Measurements from ENCODE around the gene TIMM44. TPM values are rescaled to one million over a fixed set of nuclear protein-coding genes. Genes with fewer than 3 reads are reported as not detected.

TIMM44 gene
- polyA plus RNA-seq, 1 experiment, result 43.3 TPM

- no peak within 1 kb of the TSS for H3K27ac ChIP-seq (ENCODE audit: low read depth, low read length)
- DNase-seq (ENCODE audit: low read depth, low spot score), result no peak
- POLR2A ChIA-PET, result interaction anchor here (3.9 kb wide), 1 partner anchor 11 kb away, joined by 16 read pairs; the partner anchor contains the start of gene MAP2K7
- no peak within 1 kb of the TSS for H3K4me3 ChIP-seq (ENCODE audit: low read depth, low read length)
- H3K27me3 ChIP-seq (ENCODE audit: control insufficient read depth, insufficient read depth, low read length), result peaks cover 7% of the 10 kb centered on the region
- TF ChIP-seq, protein P1, sequence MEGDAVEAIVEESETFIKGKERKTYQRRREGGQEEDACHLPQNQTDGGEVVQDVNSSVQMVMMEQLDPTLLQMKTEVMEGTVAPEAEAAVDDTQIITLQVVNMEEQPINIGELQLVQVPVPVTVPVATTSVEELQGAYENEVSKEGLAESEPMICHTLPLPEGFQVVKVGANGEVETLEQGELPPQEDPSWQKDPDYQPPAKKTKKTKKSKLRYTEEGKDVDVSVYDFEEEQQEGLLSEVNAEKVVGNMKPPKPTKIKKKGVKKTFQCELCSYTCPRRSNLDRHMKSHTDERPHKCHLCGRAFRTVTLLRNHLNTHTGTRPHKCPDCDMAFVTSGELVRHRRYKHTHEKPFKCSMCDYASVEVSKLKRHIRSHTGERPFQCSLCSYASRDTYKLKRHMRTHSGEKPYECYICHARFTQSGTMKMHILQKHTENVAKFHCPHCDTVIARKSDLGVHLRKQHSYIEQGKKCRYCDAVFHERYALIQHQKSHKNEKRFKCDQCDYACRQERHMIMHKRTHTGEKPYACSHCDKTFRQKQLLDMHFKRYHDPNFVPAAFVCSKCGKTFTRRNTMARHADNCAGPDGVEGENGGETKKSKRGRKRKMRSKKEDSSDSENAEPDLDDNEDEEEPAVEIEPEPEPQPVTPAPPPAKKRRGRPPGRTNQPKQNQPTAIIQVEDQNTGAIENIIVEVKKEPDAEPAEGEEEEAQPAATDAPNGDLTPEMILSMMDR (IDR thresholded peaks at IDR 0.05; ENCODE audit: low read depth, low read length), result no peak
- H3K9me3 ChIP-seq (ENCODE audit: control insufficient read depth, insufficient read depth, low read length), result no peaks in the 10 kb centered on the region; the same call in 1 of the 2 replicates
- CTCF ChIA-PET, result no interaction called here
These were observed 28.8 kb downstream of the TIMM44 start, which contains the start of gene TGFBR3L for GRCh38 chr19:7914598-7915045. TSS of gene TGFBR3L (plus strand) at chr19:7914830.

DNA sequence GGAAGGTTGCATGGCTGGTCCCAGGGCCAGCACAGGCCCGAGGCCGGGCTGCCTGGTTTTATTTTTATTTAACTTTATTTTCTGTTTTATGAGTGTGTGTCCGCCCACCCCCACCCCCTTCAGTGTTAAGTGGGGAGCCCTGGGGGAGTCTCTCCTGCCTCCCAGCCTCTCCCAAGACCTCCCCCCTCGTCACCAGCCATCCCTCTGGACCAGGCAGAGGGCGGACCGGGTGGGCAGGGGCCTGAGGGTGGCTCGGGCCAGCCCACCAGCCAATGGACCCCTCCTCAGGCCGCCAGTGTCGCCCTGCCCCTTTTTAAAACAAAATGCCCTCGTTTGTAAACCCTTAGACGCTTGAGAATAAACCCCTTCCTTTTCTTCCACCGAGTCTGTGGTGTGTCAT is 29.4 kb downstream of the TIMM44 start:
- no peak overlapping the region for H3K27ac ChIP-seq (ENCODE audit: low read depth, low read length)
- TF ChIP-seq, protein P1 (IDR thresholded peaks at IDR 0.05; ENCODE audit: low read depth, low read length), result no peak
- H3K27me3 ChIP-seq (ENCODE audit: control insufficient read depth, insufficient read depth, low read length), result peaks cover 7% of the 10 kb centered on the region
- H3K9me3 ChIP-seq (ENCODE audit: control insufficient read depth, insufficient read depth, low read length), result no peaks in the 10 kb centered on the region; the same call in 1 of the 2 replicates
- POLR2A ChIA-PET, result interaction anchor here (3.9 kb wide), 1 partner anchor 11 kb away, joined by 16 read pairs; the partner anchor contains the start of gene MAP2K7
- CTCF ChIA-PET, result no interaction called here
- no peak overlapping the region for H3K4me3 ChIP-seq (ENCODE audit: low read depth, low read length)
- DNase-seq (ENCODE audit: low read depth, low spot score), result no peak

DNA sequence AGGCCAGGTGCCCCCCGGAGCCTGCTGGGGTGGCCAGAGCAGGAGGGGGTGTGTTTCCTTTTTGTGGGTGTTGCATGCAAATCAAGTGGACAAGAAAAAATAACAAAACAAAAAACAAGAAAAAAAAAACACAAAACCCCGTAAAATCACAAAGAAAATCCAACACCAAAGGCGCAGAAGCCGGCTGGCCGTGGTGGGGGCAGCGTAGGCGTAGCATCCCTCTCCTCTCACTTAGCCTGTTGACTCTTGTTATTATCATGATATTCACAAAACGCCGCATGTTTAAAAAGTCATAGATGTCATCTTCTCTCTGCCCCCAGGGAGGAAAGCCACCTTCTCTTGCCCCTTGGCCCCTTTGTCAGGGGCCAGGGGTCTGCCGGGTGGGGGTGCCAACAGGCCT is 29.8 kb downstream of the TIMM44 start:
- no peak overlapping the region for H3K4me3 ChIP-seq (ENCODE audit: low read depth, low read length)
- DNase-seq (ENCODE audit: low read depth, low spot score), result no peak
- H3K27ac ChIP-seq (ENCODE audit: low read depth, low read length), result no peak overlapping the region
- POLR2A ChIA-PET, result no interaction called here
- CTCF ChIA-PET, result no interaction called here
- no peaks in the 10 kb centered on the region; the same call in 1 of the 2 replicates for H3K9me3 ChIP-seq (ENCODE audit: control insufficient read depth, insufficient read depth, low read length)
- TF ChIP-seq, protein P1 (IDR thresholded peaks at IDR 0.05; ENCODE audit: low read depth, low read length), result no peak
- peaks cover 7% of the 10 kb centered on the region for H3K27me3 ChIP-seq (ENCODE audit: control insufficient read depth, insufficient read depth, low read length)

GRCh38 chr19:7912697-7913564 is 30.5 kb downstream of the TIMM44 start:
- CTCF ChIA-PET, result no interaction called here
- H3K4me3 ChIP-seq (ENCODE audit: low read depth, low read length), result no peak overlapping the region
- no peak overlapping the region for H3K27ac ChIP-seq (ENCODE audit: low read depth, low read length)
- peaks cover 7% of the 10 kb centered on the region for H3K27me3 ChIP-seq (ENCODE audit: control insufficient read depth, insufficient read depth, low read length)
- TF ChIP-seq, protein P1 (IDR thresholded peaks at IDR 0.05; ENCODE audit: low read depth, low read length), result no peak
- POLR2A ChIA-PET, result no interaction called here
- H3K9me3 ChIP-seq (ENCODE audit: control insufficient read depth, insufficient read depth, low read length), result no peaks in the 10 kb centered on the region; the same call in 1 of the 2 replicates
- no peak for DNase-seq (ENCODE audit: low read depth, low spot score)

GRCh38 chr19:7912144-7912696 is 31.2 kb downstream of the TIMM44 start:
- TF ChIP-seq, protein P1 (IDR thresholded peaks at IDR 0.05; ENCODE audit: low read depth, low read length), result no peak
- H3K27ac ChIP-seq (ENCODE audit: low read depth, low read length), result no peak overlapping the region
- H3K9me3 ChIP-seq (ENCODE audit: control insufficient read depth, insufficient read depth, low read length), result no peaks in the 10 kb centered on the region; the same call in 1 of the 2 replicates
- ChIA-PET CTCF (interaction anchor here (1.3 kb wide), 1 partner anchor 8 kb away, joined by 4 read pairs; the partner anchor contains the start of gene SNAPC2), POLR2A (no interaction called here)
- peaks cover 7% of the 10 kb centered on the region for H3K27me3 ChIP-seq (ENCODE audit: control insufficient read depth, insufficient read depth, low read length)
- H3K4me3 ChIP-seq (ENCODE audit: low read depth, low read length), result no peak overlapping the region
- no peak for DNase-seq (ENCODE audit: low read depth, low spot score)

Measured in AG04450 (cell line).